ENCODE measurements around the gene ANTKMT.

Gene ANTKMT

DNA sequence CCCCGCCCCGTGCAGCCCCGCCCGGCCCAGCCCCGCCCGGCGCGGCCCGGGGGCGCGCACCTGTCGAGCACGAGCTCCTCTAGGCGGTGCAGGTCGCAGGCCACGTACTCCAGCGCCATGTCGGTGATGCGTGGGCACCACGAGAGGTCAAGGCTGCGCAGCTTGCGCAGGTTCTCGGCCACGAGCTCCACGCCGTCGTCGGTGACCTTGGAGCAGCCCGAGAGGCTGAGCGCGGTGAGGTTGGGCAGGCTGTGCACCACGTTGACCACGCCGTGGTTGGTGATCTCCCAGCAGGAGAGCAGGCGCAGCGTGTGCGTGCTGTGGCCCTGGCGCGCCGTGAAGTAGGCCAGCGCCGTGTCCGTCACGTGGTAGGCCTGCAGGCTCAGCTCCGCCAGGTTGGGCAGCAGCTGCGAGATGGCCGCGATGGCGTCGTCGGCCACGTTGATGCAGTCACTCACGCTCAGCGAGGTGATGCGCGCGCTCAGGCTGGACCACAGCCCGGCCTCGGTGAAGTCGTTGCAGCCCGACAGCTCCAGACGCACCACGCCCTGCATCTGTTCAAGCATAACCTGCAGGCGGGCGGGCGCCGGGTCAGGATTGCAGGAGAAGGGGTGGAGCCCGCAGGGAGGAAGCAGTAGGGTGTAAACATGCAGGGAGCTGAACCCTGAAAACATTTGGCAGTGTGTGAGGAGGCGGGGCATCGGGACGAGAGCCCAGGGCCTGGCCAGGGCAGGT, 25.4 kb upstream of the ANTKMT start:
- in situ Hi-C loops (cut with HindIII; ENCODE audit: low sequenced_read_pairs): no loop called here

DNA sequence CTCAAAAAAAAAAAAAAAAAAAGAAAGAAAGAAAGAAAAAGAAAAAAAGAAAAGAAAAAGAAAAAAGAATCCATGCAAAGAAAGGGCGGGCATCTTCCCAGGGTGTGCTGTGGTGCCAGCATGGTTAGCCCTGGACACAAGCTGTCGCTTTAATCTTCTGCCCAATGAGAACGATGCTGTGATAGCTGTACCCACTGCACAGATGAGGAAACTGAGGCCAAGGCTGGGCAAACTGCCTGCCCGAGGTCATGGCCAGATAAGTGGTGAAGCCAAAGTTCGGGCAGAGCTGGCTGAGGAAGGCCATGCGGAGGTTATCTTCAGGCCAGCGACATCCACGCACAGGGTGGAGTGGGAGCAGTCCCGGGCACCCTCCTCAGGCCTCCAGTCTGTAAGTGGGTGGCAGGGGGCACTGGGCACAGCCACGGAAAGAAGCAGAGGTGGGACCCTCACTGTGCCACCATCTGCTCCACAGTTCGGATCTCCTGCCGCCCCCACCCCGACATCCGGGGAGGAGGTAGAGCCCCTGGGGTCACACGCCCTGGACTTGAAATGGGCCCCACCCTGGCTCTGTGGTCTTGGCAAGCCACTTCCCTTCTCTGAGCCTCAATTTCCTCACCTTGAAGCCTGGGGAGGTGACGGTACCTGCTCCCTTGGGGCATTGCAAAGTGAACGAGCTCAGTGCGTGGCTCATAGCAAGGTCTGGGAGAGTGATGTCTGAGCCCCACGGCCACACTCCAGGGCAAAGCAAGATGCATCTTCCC, 21.9 kb upstream of the ANTKMT start:
- in situ Hi-C loops (cut with HindIII; ENCODE audit: low sequenced_read_pairs): no loop called here

DNA sequence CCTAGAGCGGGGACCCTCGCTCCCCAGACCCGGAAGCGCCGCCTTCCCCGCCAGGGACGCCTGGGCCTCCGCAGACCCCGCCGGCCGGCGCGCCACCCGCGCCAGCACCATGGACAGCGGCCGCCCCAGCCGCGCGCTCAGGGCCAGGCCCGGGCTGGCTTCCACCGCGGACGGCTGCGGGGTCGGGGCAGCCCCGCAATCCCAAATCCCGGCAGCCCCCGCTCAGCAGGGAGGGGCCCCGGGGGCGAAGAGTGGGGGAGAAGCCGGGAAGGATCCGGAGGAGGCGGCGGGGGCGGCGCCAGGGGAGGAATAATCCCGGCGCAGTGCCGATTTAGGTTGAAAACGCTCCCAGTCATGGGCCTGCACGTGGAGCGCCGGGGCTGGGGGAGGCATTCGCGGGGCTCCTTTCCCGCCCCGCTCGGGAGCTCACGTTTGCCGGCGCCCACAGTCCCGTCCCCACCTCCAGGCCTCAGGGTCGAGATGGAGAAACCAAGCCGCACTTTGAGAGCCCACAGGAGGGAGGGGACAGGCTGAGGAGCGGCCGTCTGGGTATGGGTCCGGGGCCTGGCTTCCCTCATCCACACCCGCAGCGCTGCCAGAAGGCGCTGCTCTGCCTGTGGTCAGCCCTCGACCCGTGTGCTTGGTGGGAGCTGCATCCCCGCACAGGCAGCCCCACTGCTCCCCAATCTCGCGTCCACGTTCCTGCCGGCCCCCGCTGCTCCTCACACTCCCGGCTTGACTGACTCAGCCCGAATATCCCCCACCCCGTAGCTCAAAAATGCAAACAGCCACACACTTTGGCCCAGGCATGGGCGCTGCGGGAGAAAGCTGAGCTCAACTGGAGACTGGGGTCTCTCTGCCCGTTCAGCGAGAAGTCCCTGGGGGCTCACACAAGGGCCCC, 20.0 kb upstream of the ANTKMT start:
- in situ Hi-C loops (cut with HindIII; ENCODE audit: low sequenced_read_pairs): no loop called here

DNA sequence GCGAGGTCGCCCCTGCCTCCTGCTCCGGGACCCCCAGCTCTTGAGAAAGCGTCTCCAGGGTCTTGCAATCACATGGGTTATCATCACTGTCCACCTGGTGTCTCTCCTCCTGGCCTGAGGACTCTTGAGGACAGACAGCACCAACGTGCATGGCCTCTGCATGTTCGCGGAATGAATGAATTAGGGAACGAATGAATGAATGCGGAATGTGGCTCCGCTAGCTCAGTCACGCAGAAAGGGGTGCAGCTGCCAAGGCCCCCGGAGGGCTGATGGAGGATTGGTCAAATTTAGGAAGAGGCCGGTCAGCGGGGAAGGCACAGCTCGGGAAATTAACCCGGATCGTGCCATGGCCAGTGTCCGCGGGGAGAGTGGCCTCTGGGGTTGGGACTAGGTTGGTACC, 18.6 kb upstream of the ANTKMT start:
- in situ Hi-C loops (cut with HindIII; ENCODE audit: low sequenced_read_pairs): no loop called here

DNA sequence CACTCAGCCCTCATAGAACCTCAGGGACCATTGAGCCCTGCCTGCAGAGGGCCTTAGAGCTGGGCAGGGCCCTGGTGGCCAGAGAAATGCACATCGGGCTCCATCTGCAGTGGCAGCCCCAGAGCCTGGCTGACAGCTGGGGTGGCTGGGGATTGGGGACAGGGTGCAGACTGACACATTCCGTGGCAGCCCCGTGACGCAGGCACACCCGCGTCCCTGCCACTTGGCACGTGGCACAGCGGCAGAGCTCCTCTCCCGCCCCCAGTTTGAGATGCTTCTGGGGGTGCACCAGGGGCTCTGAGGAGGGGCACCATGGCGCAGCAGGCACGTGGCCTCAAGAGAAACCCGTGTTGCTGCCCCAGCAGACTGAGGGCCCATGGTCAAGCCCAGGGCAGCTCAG, 17.5 kb upstream of the ANTKMT start:
- in situ Hi-C loops (cut with HindIII; ENCODE audit: low sequenced_read_pairs): no loop called here

DNA sequence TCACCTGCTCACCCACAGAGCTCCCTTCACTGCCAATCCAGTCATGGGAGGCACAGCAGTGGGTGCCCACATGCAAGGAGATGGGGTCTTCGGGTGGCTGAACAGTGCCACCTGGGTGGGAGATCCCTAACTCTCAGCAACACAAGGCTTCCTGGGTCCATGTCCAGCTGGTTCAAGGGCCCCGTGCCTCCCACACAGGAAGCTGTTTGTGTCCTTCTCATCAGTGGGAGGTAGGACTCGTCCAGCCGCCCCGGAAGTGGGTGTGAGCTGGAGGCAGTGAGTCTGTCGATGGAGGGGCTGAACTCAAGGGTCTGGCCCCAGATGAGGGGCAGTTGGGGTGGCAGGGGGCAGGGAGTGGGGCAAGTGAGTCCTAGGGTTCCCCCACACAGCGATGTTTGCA, 16.9 kb upstream of the ANTKMT start:
- in situ Hi-C loops (cut with HindIII; ENCODE audit: low sequenced_read_pairs): no loop called here

DNA sequence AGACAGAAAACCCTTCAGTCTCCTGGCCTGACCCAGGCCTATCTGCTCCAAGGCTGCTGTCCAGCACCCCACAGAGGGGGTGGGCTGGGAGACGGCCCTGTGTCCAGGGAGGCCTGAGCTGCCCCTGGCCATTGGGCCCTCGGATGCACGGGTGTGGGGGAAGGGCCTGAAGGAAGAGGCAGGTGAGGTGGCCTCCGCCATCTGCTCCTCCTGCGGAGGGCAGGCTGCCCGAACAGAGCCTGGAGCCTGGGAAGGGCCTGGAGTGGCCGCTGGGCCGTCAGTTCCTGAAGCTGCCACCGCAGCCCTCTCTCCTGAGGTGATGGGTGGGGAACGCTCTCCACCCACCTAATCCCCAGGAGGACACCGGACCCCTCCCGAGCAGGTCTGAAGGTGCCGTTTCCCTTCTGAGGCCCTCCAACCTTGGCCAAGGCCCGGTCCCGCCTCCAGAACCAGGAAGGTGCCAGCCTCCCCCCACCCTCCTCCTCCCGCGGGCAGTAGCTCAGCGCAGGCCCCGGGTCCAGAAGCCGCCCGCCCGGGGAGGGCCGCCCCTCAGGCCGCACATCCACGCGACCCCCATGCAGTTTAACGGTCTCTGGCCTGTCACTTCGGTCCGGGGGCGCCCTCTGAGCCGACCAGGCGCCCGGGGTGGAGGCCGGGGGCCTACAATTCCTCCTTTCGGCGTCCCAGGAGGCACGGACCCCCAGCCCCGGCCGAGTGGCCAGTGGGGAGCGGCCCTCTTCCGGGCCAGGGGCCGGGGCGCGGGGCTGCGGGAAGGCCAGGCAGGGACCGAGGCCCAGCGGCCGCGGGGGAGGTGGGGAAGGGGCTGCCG, 16.2 kb upstream of the ANTKMT start:
- in situ Hi-C loops (cut with HindIII; ENCODE audit: low sequenced_read_pairs): no loop called here

DNA sequence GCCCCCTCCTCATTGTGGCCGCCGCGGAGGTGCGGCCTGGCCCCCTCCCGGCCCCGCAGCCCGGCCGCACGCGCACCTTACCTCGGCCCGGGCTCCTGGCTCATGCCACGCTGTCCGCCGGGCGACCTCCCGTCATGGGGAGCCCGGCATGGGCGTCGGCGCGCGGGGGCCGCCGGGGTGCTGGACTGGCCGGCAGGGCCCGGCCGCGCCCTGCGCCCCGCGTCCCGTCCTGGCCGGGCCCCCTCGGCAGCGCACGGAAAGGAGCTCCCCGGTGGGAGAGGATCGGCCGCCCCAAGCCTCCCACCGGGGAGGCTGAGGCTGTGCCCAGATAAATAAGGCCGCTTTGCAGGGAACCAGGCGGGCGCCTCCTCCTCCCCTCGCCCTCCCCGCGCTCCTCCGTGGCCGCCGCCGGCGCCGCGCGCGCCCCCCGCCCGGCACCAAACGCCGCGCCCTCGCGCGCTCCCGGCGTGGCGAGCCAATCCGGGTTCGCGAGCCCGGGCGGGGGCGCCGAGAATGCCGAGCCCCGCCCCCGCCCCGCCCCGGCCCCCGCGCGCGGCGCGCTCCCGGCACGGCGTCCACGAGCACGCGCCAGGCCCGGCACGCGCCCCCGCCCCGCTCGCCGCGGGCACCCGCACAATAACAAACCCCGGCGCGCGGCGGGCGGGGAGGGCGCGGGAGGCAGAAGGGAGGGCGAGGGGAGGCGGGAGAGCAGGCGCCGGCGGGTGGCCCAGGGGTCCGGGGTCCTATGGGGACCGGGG, 15.3 kb upstream of the ANTKMT start, which contains the start of gene FBXL16:
TSS of gene FBXL16 (minus strand) at position 371 of the 758 bp plus-strand sequence. CDS start 8,396 bp downstream, outside the sequence.
- in situ Hi-C loops (cut with HindIII; ENCODE audit: low sequenced_read_pairs): no loop called here

DNA sequence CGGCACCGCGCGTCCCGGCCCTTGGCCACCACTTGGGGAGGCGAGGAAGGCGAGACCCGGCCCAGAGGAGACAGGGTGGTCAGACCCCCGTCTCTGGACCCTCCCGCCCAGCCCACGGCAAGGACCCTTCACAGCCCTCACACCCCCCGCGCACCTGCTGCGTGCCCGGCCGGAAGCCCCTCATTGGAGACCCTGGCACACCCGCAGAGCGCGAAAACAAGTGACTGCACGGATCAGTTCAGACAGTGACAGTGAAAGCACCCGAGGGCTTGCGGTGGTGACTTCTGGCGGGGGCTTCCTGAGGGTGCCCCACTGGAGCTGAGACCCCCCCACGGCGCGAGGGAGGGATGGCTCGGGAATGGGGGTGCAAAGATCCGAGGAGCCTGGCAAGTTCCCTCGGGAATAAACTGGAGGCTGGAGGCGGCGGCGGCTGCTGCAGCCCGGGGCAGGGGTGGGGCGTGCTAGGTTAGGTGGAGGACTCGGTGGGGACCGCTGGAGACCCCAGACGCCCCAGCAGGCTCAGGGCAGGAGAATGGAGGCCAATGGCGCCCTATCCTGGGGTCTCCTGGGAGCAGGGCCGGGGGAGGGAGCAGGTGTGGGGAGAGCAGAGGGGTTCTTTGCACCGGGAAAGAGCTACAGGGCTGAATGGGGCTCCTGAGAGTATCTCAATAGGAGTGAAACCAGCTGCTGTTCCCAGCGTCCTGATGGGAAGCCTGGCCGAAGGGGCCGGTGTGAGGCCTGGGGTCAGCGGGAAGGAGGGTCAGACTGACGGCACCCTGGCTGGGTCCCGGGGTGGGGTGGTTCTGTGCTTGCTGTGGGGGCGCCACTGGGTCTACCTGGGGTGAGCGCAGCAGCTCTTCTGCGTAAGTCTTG, 14.5 kb upstream of the ANTKMT start:
- in situ Hi-C loops (cut with HindIII; ENCODE audit: low sequenced_read_pairs): no loop called here

DNA sequence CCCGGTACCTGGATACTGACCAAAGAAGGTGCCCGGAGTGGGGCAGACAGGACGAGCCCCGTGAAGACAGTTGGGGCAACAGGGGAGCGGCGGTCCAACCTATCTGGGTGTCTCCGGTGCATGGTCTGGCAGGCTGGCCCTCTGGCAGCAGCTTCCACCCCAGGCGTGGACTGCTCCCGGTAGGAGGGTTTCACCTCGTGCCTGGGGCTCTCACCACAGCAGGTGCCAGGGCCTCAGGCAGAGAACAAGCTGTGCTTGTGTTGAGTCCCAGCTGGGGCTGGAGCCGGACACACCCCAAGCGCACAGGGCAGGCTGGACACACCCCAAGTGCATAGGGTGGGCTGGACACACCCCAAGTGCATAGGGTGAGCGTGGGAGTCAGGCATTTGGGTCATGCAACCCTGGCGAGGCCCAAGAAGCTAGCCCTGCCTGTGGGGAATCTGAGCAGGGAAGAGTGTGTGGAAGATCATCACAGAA, 13.8 kb upstream of the ANTKMT start:
- in situ Hi-C loops (cut with HindIII; ENCODE audit: low sequenced_read_pairs): no loop called here

DNA sequence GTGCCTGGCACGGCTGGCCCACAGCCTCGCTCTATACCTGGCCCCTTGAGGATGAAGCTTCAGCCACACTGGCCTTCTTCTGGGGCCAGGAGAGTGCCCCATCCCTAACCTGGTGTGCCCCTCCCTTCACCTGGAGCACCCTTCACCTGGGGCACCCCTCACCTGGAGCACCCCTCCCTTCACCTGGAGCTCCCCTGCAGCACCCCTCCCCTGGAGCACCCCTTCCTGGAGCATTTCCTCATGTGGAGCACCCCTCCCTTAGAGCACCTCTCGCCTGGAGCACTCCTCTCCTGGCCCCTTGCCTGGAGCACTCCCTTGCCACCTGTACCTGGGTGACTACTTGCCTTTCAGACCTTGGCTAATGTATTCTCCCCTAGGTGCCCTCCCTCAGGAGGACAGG, 12.9 kb upstream of the ANTKMT start:
- in situ Hi-C loops (cut with HindIII; ENCODE audit: low sequenced_read_pairs): no loop called here

DNA sequence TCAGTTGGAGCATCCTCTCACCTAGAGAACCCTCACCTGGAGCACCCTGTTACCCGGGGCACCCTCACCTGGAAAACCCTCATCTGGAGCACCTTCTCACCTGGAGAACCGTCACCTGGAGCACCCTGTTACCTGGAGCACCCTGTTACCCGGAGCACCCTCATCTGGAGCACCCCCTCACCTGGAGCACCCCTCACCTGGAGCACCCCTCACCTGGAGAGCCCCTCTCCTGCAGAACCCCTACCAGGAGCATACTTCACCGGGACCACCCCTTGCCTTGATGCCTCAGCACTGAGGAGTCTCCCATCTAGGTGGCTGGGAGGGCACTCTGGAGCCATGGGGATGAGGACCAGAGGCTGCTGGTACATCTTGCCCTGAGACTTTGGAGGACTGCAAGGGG, 12.0 kb upstream of the ANTKMT start:
- in situ Hi-C loops (cut with HindIII; ENCODE audit: low sequenced_read_pairs): no loop called here

DNA sequence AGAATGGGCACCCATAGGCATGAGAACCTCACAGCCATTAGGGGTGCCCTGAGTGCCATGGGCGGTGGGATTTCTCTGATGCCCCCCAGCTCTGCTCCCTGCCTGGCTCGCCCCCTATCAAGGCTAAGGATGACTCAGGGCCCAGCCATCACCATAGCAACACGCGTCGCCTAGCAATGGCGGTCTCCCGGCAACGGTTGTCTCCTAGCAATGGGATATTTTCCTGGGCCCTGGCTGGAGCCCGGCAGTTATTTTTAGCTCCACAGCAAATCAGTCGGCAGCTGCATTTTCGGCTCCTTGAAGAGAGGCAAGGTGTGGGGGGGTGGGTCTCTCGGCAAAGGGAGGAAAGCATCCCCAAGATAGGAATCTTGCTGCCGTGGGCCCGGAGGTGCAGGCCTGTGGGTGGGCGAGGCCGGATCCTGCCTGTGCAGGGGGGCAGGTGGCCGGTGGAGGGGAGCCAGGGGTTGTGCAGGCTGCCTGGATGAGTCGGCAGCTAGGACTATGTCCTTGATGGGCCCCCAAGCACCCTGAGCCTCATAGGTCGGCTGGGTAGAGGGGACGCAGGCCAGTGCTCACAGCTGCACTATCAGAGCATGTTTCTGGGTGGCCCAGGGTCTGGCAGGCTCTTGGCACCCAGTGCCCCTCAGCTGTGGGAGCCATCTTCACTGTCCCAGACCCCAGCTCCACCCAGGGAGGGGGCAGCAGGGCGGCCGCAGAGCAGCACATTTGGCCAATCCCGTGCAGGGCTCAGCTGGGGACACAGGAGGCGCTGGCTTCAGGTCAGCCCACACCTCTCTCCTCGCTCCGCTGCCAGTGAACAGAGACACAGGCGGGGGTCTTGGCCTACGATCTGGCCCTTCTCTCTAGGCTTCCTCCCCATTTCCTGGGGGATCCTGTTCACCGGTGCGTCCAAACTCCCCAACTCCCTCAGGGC, 11.1 kb upstream of the ANTKMT start:
- in situ Hi-C loops (cut with HindIII; ENCODE audit: low sequenced_read_pairs): loop anchor here (5.0 to 10.0 kb wide), 2 partner anchors 55 to 267 kb away; no protein-coding TSS in a partner anchor

DNA sequence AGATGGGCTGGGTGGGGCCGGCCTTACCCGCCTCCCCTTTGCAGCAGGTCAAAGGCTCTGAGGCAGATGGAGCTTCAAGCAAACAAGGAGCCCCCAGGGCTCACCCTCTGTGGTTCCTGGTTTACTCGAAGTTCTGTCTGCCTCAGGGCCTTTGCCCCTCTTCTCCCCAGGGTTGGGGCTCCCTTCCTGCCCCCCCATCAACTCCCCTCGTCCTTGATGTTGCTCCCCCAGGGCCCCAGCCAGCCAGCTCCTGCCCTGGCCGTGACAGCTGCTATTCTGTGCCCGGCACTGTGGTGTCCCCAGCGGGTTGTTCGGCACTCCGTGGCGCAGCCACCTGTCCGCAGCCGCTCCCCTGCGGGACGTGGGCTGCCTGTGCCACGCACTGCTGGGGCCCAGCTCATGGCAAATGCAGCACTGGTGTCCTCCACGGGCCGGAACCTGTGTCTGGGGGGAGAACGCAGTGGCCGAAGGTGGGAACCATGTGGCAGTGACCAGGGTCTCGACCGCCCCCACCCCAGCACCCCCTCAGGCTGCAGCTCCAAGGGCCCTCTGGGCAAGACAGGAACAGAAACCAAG, 10.4 kb upstream of the ANTKMT start:
- in situ Hi-C loops (cut with HindIII; ENCODE audit: low sequenced_read_pairs): loop anchor here (5.0 to 10.0 kb wide), 2 partner anchors 56 to 267 kb away; no protein-coding TSS in a partner anchor

DNA sequence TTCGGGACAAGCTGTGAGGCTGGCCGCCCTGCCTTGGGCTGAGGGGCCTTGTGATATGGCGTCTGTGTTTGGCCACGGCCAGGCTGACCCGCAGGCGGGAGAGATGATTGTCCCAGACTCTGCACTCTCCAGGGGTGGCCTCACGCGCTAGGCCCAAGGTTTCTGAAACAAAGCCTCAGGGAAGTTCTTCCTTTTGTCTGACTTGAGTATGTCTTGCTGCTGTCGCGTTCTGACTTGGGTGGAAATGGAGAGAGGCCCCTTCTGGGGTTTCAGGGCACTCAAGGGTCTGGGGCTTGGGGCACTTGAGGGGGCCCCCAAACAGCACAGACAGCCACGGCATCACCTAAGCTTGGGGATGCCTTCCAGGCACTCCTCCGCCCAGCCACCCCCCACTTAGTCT, 9.9 kb upstream of the ANTKMT start:
- in situ Hi-C loops (cut with HindIII; ENCODE audit: low sequenced_read_pairs): loop anchor here (5.0 to 10.0 kb wide), 2 partner anchors 56 to 266 kb away; no protein-coding TSS in a partner anchor

DNA sequence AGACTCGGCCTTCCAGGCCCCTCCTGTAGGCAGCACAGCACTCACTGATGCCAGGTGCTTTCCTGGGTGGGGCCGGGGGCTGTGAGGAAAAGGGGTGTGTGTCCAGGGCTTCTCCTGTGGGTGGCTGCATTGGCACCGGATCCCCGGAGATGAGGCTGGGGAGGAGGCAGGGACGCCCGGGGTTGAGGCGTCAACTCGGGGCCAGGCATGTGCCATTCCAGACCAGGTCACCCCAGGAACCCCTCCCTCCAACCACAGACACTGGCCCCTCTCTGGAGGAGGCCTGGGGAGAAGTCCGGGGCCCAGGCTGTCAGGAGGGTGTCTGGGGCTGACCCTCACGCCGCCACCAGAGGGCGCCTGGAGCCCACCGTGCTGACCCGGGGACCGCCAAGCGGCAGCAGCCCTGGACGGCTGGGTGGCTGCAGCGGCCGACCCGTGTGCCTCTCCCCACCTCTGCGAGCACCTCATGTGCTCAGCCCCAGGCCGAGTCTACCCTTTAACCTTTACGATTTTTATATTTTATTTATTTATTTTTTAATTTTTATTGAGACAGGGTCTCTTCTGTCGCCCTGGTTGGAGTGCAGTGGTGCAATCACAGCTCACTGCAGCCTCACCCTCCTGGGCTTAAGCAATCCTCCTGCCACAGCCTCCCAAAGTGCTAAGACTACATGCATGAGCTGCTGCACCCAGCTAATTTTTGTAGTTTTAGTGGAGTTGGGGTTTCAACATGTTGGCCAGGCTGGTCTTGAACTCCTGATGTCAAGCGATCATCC, 9.2 kb upstream of the ANTKMT start:
- in situ Hi-C loops (cut with HindIII; ENCODE audit: low sequenced_read_pairs): loop anchor here (5.0 to 10.0 kb wide), 2 partner anchors 57 to 266 kb away; no protein-coding TSS in a partner anchor
